Loucy (cell line): ENCODE measurements around the gene GBP4.
A peak's percentile ranks its signal among the peaks of the same experiment; 100 is the strongest.
"Not testable (repeated sequence)": the region's sequence is repeated elsewhere in the genome, so short reads cannot be mapped to it uniquely, and the experiment has no call there.

Experiments
- H2AFZ ChIP-seq: fragments of 200-600 bp; sonication (generic); 2 replicates; pipeline ENCODE4 v1.6.0; 2016; ENCODE audit warnings: antibody characterized with exemption, mild to moderate bottlenecking, low read length, moderate library complexity
- H3F3A ChIP-seq: fragments of 200-600 bp; 2 replicates; pipeline ENCODE4 v1.6.0; 2016; ENCODE audit warnings: antibody characterized with exemption, low read depth, mild to moderate bottlenecking
- H3K27me3 ChIP-seq: fragments of 200-600 bp; sonication (generic); 2 replicates; pipeline ENCODE4 v1.6.1; 2014; ENCODE audit warnings: low read length, mild to moderate bottlenecking; ENCODE audit not compliant: insufficient read depth, poor library complexity, severe bottlenecking
- H3K36me3 ChIP-seq: fragments of 200-600 bp; sonication (generic); 2 replicates; pipeline ENCODE4 v1.6.1; 2016; ENCODE audit warnings: low read length; ENCODE audit not compliant: insufficient read depth
- H3K4me1 ChIP-seq: fragments of 200-600 bp; sonication (generic); 2 replicates; pipeline ENCODE4 v1.5.1; 2014; ENCODE audit warnings: low read length, mild to moderate bottlenecking; ENCODE audit not compliant: insufficient read depth, poor library complexity, severe bottlenecking
- H3K4me2 ChIP-seq: fragments of 200-600 bp; sonication (generic); 2 replicates; pipeline ENCODE4 v1.6.0; 2014; ENCODE audit warnings: antibody characterized with exemption, low read length, low read depth, mild to moderate bottlenecking; ENCODE audit not compliant: poor library complexity, severe bottlenecking
- H3K4me3 ChIP-seq: fragments of 200-600 bp; sonication (generic); 2 replicates; pipeline ENCODE4 v1.5.1; 2014; ENCODE audit warnings: low read length, mild to moderate bottlenecking, mixed read lengths; ENCODE audit not compliant: poor library complexity, severe bottlenecking
- H3K79me2 ChIP-seq: fragments of 200-600 bp; sonication (generic); 2 replicates; pipeline ENCODE4 v1.6.1; 2014; ENCODE audit warnings: low read length; ENCODE audit not compliant: insufficient read depth
- H3K9ac ChIP-seq: fragments of 200-600 bp; sonication (generic); 2 replicates; pipeline ENCODE4 v1.6.0; 2014; ENCODE audit warnings: mild to moderate bottlenecking, low read depth, low read length, moderate library complexity; ENCODE audit not compliant: poor library complexity, severe bottlenecking
- H3K9me2 ChIP-seq: fragments of 200-600 bp; sonication (generic); replicated peaks from 2 replicates; pipeline ENCODE4 v1.6.1; 2016; ENCODE audit warnings: low read depth, low read length, mixed read lengths
- H3K9me3 ChIP-seq: fragments of 200-600 bp; sonication (generic); 2 replicates; pipeline ENCODE4 v1.6.1; 2014; ENCODE audit warnings: mild to moderate bottlenecking, antibody characterized with exemption, low read length, low read depth; ENCODE audit not compliant: insufficient read depth
- H4K20me1 ChIP-seq: fragments of 200-600 bp; sonication (generic); 2 replicates; pipeline ENCODE4 v1.6.0; 2014; ENCODE audit warnings: antibody characterized with exemption, low read length, mild to moderate bottlenecking; ENCODE audit not compliant: insufficient read depth, poor library complexity, severe bottlenecking
- EZH2phosphoT487 ChIP-seq: fragments of 200-600 bp; IDR thresholded peaks from 2 replicates; pipeline ENCODE4 v1.6.1; 2018; ENCODE audit warnings: antibody characterized with exemption, mild to moderate bottlenecking, moderate library complexity, borderline replicate concordance
- TF ChIP-seq, protein P1 (sequence below): fragments of 200-600 bp; sonication (generic); conservative IDR thresholded peaks from 2 replicates; pipeline ENCODE4 v1.5.1; 2014; ENCODE audit warnings: mild to moderate bottlenecking, antibody characterized with exemption, low read length

Gene GBP4, protein sequence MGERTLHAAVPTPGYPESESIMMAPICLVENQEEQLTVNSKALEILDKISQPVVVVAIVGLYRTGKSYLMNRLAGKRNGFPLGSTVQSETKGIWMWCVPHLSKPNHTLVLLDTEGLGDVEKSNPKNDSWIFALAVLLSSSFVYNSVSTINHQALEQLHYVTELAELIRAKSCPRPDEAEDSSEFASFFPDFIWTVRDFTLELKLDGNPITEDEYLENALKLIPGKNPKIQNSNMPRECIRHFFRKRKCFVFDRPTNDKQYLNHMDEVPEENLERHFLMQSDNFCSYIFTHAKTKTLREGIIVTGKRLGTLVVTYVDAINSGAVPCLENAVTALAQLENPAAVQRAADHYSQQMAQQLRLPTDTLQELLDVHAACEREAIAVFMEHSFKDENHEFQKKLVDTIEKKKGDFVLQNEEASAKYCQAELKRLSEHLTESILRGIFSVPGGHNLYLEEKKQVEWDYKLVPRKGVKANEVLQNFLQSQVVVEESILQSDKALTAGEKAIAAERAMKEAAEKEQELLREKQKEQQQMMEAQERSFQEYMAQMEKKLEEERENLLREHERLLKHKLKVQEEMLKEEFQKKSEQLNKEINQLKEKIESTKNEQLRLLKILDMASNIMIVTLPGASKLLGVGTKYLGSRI

DNA sequence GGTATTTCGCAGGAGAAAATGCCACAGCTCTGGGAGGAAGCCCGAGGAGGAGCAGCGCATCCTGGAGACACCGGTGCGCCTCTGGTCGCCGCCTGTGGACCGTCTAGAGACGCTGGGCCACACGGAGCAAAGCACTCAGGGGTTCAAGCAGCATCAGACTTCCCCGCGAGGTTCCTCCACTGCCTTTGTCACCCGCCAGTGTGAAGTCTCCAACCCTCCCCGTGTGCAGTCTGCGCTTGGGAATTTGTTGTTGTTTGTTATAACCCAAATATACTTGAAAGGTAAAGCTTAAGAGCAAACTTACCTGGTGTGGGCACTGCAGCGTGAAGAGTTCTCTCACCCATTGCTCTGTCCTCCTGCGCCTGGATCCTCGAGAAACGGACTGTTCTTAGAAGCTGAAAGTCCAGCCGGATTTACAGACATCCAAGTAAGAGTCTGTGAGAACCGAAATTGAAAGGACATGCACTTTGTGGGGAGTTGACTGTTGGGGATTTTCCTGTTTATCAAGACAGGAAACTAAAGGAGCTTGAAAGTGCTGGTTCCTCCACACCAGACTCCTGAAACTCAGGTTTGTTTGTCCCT lies at the start of gene GBP4:
GBP4 (minus strand) TSS at position 452 of the 582 bp plus-strand sequence; CDS start at position 344, 108 bp downstream.
- H3K36me3 ChIP-seq: no peaks in the 10 kb centered on the region
- H3K4me3 ChIP-seq: peak within 1 kb of the TSS; percentile 93
- no peaks in the 10 kb centered on the region for H3K27me3 ChIP-seq
- peak within 1 kb of the TSS; percentile 90 for H3K9ac ChIP-seq
- peaks cover 9% of the 10 kb centered on the region for H3F3A ChIP-seq
- H3K9me3 ChIP-seq: no peaks in the 10 kb centered on the region
- H2AFZ ChIP-seq: peak within 1 kb of the TSS; percentile 97
- H4K20me1 ChIP-seq: no peaks in the 10 kb centered on the region
- H3K9me2 ChIP-seq: no peaks in the 10 kb centered on the region
- peaks cover 70% of the 10 kb centered on the region for H3K4me1 ChIP-seq
- H3K4me2 ChIP-seq: peak within 1 kb of the TSS; percentile 99
- 0 out of 2 replicates have a peak, but pooled peaks cover 6% of the 10 kb centered on the region for H3K79me2 ChIP-seq
- TF ChIP-seq EZH2phosphoT487: no peak
- TF ChIP-seq, protein P1, sequence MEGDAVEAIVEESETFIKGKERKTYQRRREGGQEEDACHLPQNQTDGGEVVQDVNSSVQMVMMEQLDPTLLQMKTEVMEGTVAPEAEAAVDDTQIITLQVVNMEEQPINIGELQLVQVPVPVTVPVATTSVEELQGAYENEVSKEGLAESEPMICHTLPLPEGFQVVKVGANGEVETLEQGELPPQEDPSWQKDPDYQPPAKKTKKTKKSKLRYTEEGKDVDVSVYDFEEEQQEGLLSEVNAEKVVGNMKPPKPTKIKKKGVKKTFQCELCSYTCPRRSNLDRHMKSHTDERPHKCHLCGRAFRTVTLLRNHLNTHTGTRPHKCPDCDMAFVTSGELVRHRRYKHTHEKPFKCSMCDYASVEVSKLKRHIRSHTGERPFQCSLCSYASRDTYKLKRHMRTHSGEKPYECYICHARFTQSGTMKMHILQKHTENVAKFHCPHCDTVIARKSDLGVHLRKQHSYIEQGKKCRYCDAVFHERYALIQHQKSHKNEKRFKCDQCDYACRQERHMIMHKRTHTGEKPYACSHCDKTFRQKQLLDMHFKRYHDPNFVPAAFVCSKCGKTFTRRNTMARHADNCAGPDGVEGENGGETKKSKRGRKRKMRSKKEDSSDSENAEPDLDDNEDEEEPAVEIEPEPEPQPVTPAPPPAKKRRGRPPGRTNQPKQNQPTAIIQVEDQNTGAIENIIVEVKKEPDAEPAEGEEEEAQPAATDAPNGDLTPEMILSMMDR: no peak

DNA sequence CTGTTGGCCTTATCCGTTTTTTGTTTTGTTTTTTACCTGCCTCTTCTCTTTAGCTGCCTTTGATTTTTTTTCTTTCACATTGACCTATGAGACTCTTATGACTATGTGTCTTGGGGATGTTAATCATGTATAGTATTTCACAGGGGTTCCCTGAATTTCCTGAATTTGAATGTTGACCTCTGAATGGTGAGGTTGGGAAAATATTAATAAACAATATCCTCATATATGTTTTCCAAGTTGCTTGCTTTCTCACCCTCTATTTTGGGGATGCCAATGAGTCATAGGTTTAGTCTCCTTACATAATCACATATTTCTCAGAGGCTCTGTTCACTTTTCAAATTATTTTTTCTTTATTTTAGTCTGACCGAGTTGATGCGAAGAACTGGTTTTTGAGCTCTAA lies 44.3 kb upstream of the GBP4 start:
- H3K9ac ChIP-seq: no peak overlapping the region
- H3K9me2 ChIP-seq: no peaks in the 10 kb centered on the region
- H3K79me2 ChIP-seq: no peaks in the 10 kb centered on the region
- no peak overlapping the region for H3K4me2 ChIP-seq
- H2AFZ ChIP-seq: no peak overlapping the region
- no peaks in the 10 kb centered on the region for H3F3A ChIP-seq
- TF ChIP-seq, protein P1: no peak
- no peak for TF ChIP-seq EZH2phosphoT487
- H3K9me3 ChIP-seq: no peaks in the 10 kb centered on the region
- peaks cover 3% of the 10 kb centered on the region for H3K4me1 ChIP-seq
- H3K4me3 ChIP-seq: no peak overlapping the region
- no peaks in the 10 kb centered on the region for H3K27me3 ChIP-seq
- no peaks in the 10 kb centered on the region for H3K36me3 ChIP-seq
- H4K20me1 ChIP-seq: no peaks in the 10 kb centered on the region

DNA sequence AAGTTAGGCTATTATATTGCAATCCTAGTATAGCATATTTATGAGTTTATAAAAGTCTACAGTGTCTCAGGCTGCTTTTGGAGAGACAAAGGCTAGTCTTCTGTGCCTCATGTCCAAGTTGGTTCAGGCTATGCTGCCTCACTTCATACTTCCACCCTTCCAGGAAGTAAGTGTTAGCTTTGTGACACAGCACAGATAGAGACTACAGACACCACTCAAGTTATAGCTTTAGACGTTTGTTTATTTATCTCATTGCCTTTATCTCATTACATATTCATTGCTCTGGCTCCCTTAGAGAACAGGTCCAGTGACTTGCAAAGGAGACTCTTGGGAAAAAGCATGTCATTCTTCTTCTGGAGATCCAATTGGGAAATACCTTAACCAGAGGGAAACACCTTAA lies 22.6 kb upstream of the GBP4 start:
- no peaks in the 10 kb centered on the region for H3K36me3 ChIP-seq
- peaks cover 16% of the 10 kb centered on the region for H3K4me1 ChIP-seq
- no peak for TF ChIP-seq EZH2phosphoT487
- TF ChIP-seq, protein P1: no peak
- no peaks in the 10 kb centered on the region for H3K9me2 ChIP-seq
- H2AFZ ChIP-seq: peak overlapping the region; percentile 70
- H3K27me3 ChIP-seq: no peaks in the 10 kb centered on the region
- no peaks in the 10 kb centered on the region for H3F3A ChIP-seq
- no peaks in the 10 kb centered on the region for H3K79me2 ChIP-seq
- H4K20me1 ChIP-seq: no peaks in the 10 kb centered on the region
- no peak overlapping the region for H3K4me3 ChIP-seq
- peaks cover 5% of the 10 kb centered on the region; the same call in 1 of the 2 replicates for H3K9me3 ChIP-seq
- H3K4me2 ChIP-seq: no peak overlapping the region
- no peak overlapping the region for H3K9ac ChIP-seq

DNA sequence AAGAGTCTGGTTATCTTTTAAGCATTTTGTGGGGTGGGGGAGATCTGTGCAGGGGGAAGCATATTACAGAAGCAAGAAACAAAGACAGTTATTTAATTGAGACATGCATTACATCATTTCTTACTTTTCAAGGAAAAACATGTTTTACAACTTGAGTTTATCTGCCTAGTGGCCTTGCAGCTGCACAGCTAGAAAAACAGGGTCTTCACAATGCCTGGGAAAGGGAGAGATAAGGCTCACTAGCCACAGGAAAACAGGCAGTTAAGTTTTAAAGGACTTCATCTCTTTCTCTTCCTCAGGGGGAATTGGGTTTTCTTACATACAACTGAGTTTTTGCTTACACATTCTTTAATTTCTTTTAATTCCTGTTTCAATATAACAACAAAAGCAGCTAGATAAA lies 21.1 kb upstream of the GBP4 start:
- H3K9ac ChIP-seq, H3K4me3 ChIP-seq, H3K9me3 ChIP-seq, H3K27me3 ChIP-seq, H3K36me3 ChIP-seq, H4K20me1 ChIP-seq, H3F3A ChIP-seq, H3K4me2 ChIP-seq, H3K9me2 ChIP-seq, H2AFZ ChIP-seq, H3K79me2 ChIP-seq: not testable (repeated sequence)
- peaks cover 16% of the 10 kb centered on the region for H3K4me1 ChIP-seq

DNA sequence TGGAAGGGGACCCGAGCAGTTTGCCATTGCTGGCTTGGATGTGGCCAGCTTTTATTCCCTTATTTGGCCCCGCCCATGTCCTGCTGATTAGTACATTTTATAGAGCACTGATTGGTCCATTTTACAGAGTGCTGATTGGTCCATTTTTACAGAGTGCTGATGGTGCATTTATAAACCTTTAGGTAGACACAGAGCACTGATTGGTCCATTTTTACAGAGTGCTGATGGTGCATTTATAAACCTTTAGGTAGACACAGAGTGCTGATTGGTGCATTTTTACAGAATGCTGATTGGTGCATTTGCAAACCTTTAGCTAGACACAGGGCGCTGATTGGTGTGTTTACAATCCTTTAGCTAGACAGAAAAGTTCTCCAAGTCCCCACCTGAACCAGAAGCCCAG lies 20.2 kb upstream of the GBP4 start:
- H3K9me3 ChIP-seq, H3K79me2 ChIP-seq, H2AFZ ChIP-seq, H3K36me3 ChIP-seq, H3K9me2 ChIP-seq, H4K20me1 ChIP-seq, H3K4me2 ChIP-seq, H3K27me3 ChIP-seq, H3K4me3 ChIP-seq, H3K9ac ChIP-seq, H3F3A ChIP-seq: not testable (repeated sequence)
- peaks cover 16% of the 10 kb centered on the region for H3K4me1 ChIP-seq
